ENCODE data around the gene EIF2B4. TPM values are rescaled to one million over a fixed set of nuclear protein-coding genes. Genes with fewer than 3 reads are reported as not detected.

The EIF2B4 gene
- total RNA-seq, 1 donor from 2014 or later: 43.3 TPM

GRCh38 chr2:27400348-27401135, 30.4 kb upstream of the EIF2B4 start:
- Mint-ChIP-seq H3K4me3 (ENCODE audit: unreplicated experiment) (no peak overlapping the region), H3K36me3 (ENCODE audit: low read depth, unreplicated experiment) (no peaks in the 10 kb centered on the region), H3K27ac (ENCODE audit: unreplicated experiment) (no peak overlapping the region), H3K9me3 (ENCODE audit: unreplicated experiment) (no peaks in the 10 kb centered on the region), H3K27me3 (ENCODE audit: low read depth, unreplicated experiment) (no peaks in the 10 kb centered on the region), H3K4me1 (ENCODE audit: low read depth, unreplicated experiment) (peaks cover 5% of the 10 kb centered on the region)
- Histone ChIP-seq H4K20me1 (ENCODE audit: insufficient read depth, low read length) (peaks cover 67% of the 10 kb centered on the region), H3K9ac (ENCODE audit: low read length) (no peak overlapping the region), H3K79me2 (ENCODE audit: insufficient read depth, low read length) (peaks cover 99% of the 10 kb centered on the region), H3K4me3 (ENCODE audit: insufficient read depth, low read depth, low read length) (no peak overlapping the region), H2AFZ (ENCODE audit: low read depth, low read length) (no peak overlapping the region), H3K36me3 (ENCODE audit: insufficient read depth, low read length) (peaks cover 5% of the 10 kb centered on the region), H3K4me2 (ENCODE audit: low read length) (no peak overlapping the region), H3K27ac (ENCODE audit: low read depth, low read length) (no peak overlapping the region), H3K4me1 (ENCODE audit: insufficient read depth, low read length) (no peaks in the 10 kb centered on the region), H3K27me3 (ENCODE audit: insufficient read depth, low read length) (no peaks in the 10 kb centered on the region), H3K9me3 (ENCODE audit: insufficient read depth, low read depth, low read length) (no peaks in the 10 kb centered on the region)
- DNase-seq (ENCODE audit: low read depth): no peak
- no peak for FAIRE-seq
- TF ChIP-seq CTCF (IDR thresholded peaks at IDR 0.05; ENCODE audit: insufficient read depth, low read depth, low read length) (no peak), EZH2 (IDR thresholded peaks at IDR 0.05; ENCODE audit: insufficient read depth, low read length) (no peak)

GRCh38 chr2:27398962-27399361, 28.8 kb upstream of the EIF2B4 start:
- no peak for DNase-seq (ENCODE audit: low read depth)
- TF ChIP-seq CTCF (IDR thresholded peaks at IDR 0.05; ENCODE audit: insufficient read depth, low read depth, low read length): no peak
- no peak for TF ChIP-seq EZH2 (IDR thresholded peaks at IDR 0.05; ENCODE audit: insufficient read depth, low read length)
- no peak overlapping the region for H3K27ac Mint-ChIP-seq (ENCODE audit: unreplicated experiment)

GRCh38 chr2:27393225-27393624, 23.1 kb upstream of the EIF2B4 start:
- DNase-seq (ENCODE audit: low read depth) (no peak), FAIRE-seq (no peak)
- Histone ChIP-seq H3K27ac (ENCODE audit: low read depth, low read length) (no peak overlapping the region), H3K9me3 (ENCODE audit: insufficient read depth, low read depth, low read length) (no peaks in the 10 kb centered on the region), H3K79me2 (ENCODE audit: insufficient read depth, low read length) (peaks cover 96% of the 10 kb centered on the region), H2AFZ (ENCODE audit: low read depth, low read length) (no peak overlapping the region), H3K27me3 (ENCODE audit: insufficient read depth, low read length) (no peaks in the 10 kb centered on the region), H3K4me3 (ENCODE audit: insufficient read depth, low read depth, low read length) (no peak overlapping the region), H3K4me1 (ENCODE audit: insufficient read depth, low read length) (no peaks in the 10 kb centered on the region), H3K9ac (ENCODE audit: low read length) (no peak overlapping the region), H3K4me2 (ENCODE audit: low read length) (no peak overlapping the region), H4K20me1 (ENCODE audit: insufficient read depth, low read length) (peaks cover 51% of the 10 kb centered on the region), H3K36me3 (ENCODE audit: insufficient read depth, low read length) (no peaks in the 10 kb centered on the region)
- H3K27me3 Mint-ChIP-seq (ENCODE audit: low read depth, unreplicated experiment): no peaks in the 10 kb centered on the region
- no peaks in the 10 kb centered on the region for H3K9me3 Mint-ChIP-seq (ENCODE audit: unreplicated experiment)
- H3K4me3 Mint-ChIP-seq (ENCODE audit: unreplicated experiment): no peak overlapping the region
- no peaks in the 10 kb centered on the region for H3K4me1 Mint-ChIP-seq (ENCODE audit: low read depth, unreplicated experiment)
- peaks cover 12% of the 10 kb centered on the region for H3K36me3 Mint-ChIP-seq (ENCODE audit: low read depth, unreplicated experiment)
- TF ChIP-seq CTCF (IDR thresholded peaks at IDR 0.05; ENCODE audit: insufficient read depth, low read depth, low read length) (no peak), EZH2 (IDR thresholded peaks at IDR 0.05; ENCODE audit: insufficient read depth, low read length) (no peak)
- H3K27ac Mint-ChIP-seq (ENCODE audit: unreplicated experiment): no peak overlapping the region

More at GRCh38 chr2:27398962-27399361, 28.8 kb upstream of the EIF2B4 start:
- Histone ChIP-seq H3K9ac (ENCODE audit: low read length) (no peak overlapping the region), H3K4me3 (ENCODE audit: insufficient read depth, low read depth, low read length) (no peak overlapping the region), H3K27me3 (ENCODE audit: insufficient read depth, low read length) (no peaks in the 10 kb centered on the region), H3K9me3 (ENCODE audit: insufficient read depth, low read depth, low read length) (no peaks in the 10 kb centered on the region), H3K4me2 (ENCODE audit: low read length) (no peak overlapping the region), H2AFZ (ENCODE audit: low read depth, low read length) (no peak overlapping the region), H3K36me3 (ENCODE audit: insufficient read depth, low read length) (peaks cover 5% of the 10 kb centered on the region), H3K79me2 (ENCODE audit: insufficient read depth, low read length) (peaks cover 99% of the 10 kb centered on the region), H4K20me1 (ENCODE audit: insufficient read depth, low read length) (peaks cover 69% of the 10 kb centered on the region), H3K4me1 (ENCODE audit: insufficient read depth, low read length) (no peaks in the 10 kb centered on the region), H3K27ac (ENCODE audit: low read depth, low read length) (no peak overlapping the region)
- H3K36me3 Mint-ChIP-seq (ENCODE audit: low read depth, unreplicated experiment): no peaks in the 10 kb centered on the region
- FAIRE-seq: no peak
- peaks cover 5% of the 10 kb centered on the region for H3K4me1 Mint-ChIP-seq (ENCODE audit: low read depth, unreplicated experiment)
- H3K4me3 Mint-ChIP-seq (ENCODE audit: unreplicated experiment): no peak overlapping the region
- H3K9me3 Mint-ChIP-seq (ENCODE audit: unreplicated experiment): no peaks in the 10 kb centered on the region
- no peaks in the 10 kb centered on the region for H3K27me3 Mint-ChIP-seq (ENCODE audit: low read depth, unreplicated experiment)
